Activated T-helper 1 cell treated with Interleukin-2 at 50 U/mL for 16 hours (primary cell): Measurements from ENCODE around the gene IL4R.
"Not testable (repeated sequence)": the region's sequence is repeated elsewhere in the genome, so short reads cannot be mapped to it uniquely, and the experiment has no call there.

ENCODE experiments used
- DNase-seq: peaks from one replicate; pipeline ENCODE4 v3.0.0-alpha.2; 2020; ENCODE audit warnings: low read depth

IL4R gene

GRCh38 chr16:27329376-27330079, 15.8 kb downstream of the IL4R start:
- DNase-seq, result not testable (repeated sequence)

- no peak for DNase-seq
These were observed 16.8 kb downstream of the IL4R start for GRCh38 chr16:27330542-27330941.

- DNase-seq, result no peak
These were observed 18.3 kb downstream of the IL4R start for GRCh38 chr16:27332105-27332504.

- DNase-seq, result no peak
These were observed 19.3 kb downstream of the IL4R start for GRCh38 chr16:27333104-27333503.

- no peak for DNase-seq
These were observed 19.8 kb downstream of the IL4R start for GRCh38 chr16:27333549-27333948.

- DNase-seq, result no peak
These were observed 20.5 kb downstream of the IL4R start for GRCh38 chr16:27334192-27334764.

GRCh38 chr16:27334838-27335237, 21.1 kb downstream of the IL4R start:
- DNase-seq, result no peak

GRCh38 chr16:27335349-27336053, 21.7 kb downstream of the IL4R start:
- no peak for DNase-seq

- no peak for DNase-seq
These were observed 23.2 kb downstream of the IL4R start for GRCh38 chr16:27337024-27337423.

GRCh38 chr16:27339180-27339579, 25.4 kb downstream of the IL4R start:
- DNase-seq, result no peak

GRCh38 chr16:27340654-27341053, 26.9 kb downstream of the IL4R start:
- no peak for DNase-seq

GRCh38 chr16:27341549-27341948, 27.8 kb downstream of the IL4R start:
- DNase-seq, result no peak

- no peak for DNase-seq
These were observed 28.2 kb downstream of the IL4R start for GRCh38 chr16:27341971-27342370.

GRCh38 chr16:27344721-27345120, 30.9 kb downstream of the IL4R start:
- DNase-seq, result no peak

- DNase-seq, result no peak
These were observed 31.4 kb downstream of the IL4R start for GRCh38 chr16:27345201-27345600.

GRCh38 chr16:27346819-27347218, 33.0 kb downstream of the IL4R start:
- no peak for DNase-seq

- DNase-seq, result no peak
These were observed 34.3 kb downstream of the IL4R start for GRCh38 chr16:27347930-27348685.

- no peak for DNase-seq
These were observed 35.5 kb downstream of the IL4R start for GRCh38 chr16:27349276-27349675.

- DNase-seq, result no peak
These were observed 36.2 kb downstream of the IL4R start for GRCh38 chr16:27350006-27350405.

GRCh38 chr16:27351989-27352388, 38.2 kb downstream of the IL4R start:
- DNase-seq, result no peak

GRCh38 chr16:27353853-27354252, 40.1 kb downstream of the IL4R start:
- no peak for DNase-seq

- DNase-seq, result no peak
These were observed 41.8 kb downstream of the IL4R start for GRCh38 chr16:27355610-27356009.

GRCh38 chr16:27356794-27357193, 43.0 kb downstream of the IL4R start:
- DNase-seq, result no peak
